M059J (cell line): Measurements from ENCODE around the gene PRKCB. TPM values are rescaled to one million over a fixed set of nuclear protein-coding genes. Genes with fewer than 3 reads are reported as not detected.

Experiments
- DNase-seq: peaks from one replicate; pipeline ENCODE4 v3.0.0-alpha.2; 2012; ENCODE audit warnings: low read depth
- total RNA-seq: library from RNA; depleted of rRNA; stranded (reverse); fragments of >200 nt; shearing (Covaris generic); gene quantifications from 2 replicates; pipeline ENCODE4 v1.2.3, GENCODE V29; 2014; rRNA removed

PRKCB gene
- not detected in 2 replicates for total RNA-seq

DNA sequence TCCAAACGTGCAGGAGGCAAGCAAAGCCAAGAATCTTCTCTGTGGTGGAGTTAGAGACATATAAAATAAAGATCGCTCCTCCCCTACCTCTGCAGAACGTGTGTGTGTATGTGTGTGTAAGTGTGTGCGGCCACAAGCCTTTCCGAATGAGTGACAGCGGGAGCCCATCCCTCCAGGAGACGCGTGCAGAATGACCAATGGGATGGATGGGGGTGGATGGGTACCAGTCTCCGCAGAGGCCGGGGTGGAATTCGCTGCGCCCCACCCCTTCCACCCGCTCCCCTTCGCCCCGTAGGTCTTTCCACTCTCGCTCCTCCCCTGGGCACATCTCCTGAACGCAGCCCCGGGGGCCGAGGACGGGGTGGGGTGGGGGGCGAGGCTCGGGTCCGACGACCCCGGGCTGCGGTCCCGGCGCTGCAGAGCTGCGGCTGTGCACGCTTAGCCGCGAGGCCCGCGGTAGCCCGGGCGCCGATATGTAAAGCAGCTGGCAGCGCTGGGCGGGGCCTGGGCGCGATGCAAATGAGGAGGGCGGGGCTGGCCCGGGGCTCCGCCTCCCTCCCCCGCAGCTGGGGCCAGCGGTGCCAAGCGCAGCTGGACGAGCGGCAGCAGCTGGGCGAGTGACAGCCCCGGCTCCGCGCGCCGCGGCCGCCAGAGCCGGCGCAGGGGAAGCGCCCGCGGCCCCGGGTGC is at the start of gene PRKCB:
PRKCB (plus strand) TSS at position 594 of the 688 bp plus-strand sequence.
- no peak for DNase-seq

- no peak for DNase-seq
Measured at GRCh38 chr16:23786964-23787561, 48.7 kb upstream of the PRKCB start.

GRCh38 chr16:23788685-23789084 is 47.1 kb upstream of the PRKCB start:
- no peak for DNase-seq

DNA sequence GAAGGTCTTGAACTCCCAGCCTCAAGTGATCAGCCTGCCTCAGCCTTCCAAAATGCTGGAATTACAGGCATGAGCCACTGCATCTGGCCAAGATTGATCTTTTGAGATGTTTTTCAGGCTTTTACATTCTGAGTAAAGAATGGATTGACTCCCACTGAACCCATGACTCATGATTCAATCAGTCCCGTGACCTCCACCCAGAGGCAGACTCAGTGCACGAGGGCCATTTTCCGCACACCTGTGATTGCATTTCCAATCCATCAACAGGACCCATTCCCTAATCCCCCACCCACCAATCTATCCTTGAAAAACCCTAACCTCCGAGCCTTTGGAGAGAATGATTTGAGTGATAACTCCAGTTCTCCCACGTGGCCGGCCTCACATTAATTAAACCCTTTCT is 40.4 kb upstream of the PRKCB start:
- DNase-seq: no peak

DNA sequence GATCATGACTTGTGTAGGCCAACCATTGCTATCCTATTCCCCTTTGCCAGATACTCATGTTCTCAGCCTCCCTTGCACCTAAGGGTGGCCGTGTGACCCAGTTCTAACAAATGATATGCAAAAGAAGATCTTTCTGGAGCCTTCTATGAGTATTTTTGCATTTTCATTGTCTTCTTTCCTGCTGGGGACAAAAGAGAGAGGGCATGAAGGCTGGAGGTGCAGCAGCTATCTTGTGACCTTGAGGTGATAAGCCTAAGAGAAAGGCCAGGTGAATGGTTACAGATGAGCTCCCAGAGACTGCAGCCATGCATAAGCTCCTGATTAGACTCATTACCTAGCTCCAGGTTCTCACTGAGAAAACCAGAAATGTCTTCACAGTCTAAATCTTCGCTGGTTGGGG is 38.8 kb upstream of the PRKCB start:
- no peak for DNase-seq

DNA sequence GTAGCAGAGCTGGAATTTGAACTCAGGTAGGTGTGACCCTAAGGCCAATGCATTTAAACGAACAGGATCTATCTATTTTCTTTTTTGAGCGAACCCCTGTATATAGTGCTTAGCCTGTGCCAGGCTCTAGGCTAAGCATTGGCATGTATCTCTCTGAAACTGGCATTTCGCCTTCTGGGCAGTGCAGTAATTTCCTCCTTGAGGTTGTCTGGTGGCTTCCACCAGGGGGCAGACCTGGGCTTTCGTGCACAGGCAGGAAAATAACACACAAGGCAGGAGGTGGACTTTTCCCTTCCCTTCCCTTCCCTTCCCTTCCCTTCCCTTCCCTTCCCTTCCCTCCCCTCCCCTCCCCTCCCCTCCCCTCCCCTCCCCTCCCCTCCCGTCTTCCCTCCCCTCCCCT is 34.4 kb upstream of the PRKCB start:
- DNase-seq: peak; percentile 62

DNA sequence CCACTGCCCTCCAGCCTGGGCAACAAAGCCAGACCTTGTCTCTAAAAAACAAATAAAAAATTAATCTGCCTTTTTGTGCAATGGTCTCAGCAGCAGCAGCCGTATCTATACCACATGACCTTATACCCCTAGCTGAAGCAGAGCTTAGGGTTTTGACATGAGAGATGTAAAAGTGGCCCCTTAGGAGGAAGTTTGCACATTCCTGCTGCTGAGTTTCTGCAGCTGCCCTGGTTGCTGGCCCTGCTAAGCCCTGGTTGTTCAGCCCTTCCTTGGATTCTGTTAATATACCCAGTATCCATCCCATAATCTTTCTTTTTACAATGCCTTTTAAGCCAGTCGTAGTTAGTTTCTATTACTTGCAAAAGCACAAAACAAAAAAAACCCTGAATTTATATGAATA is 33.0 kb upstream of the PRKCB start:
- DNase-seq: no peak

- DNase-seq: peak; percentile 35
Measured at GRCh38 chr16:23803591-23804123, 32.1 kb upstream of the PRKCB start.

DNA sequence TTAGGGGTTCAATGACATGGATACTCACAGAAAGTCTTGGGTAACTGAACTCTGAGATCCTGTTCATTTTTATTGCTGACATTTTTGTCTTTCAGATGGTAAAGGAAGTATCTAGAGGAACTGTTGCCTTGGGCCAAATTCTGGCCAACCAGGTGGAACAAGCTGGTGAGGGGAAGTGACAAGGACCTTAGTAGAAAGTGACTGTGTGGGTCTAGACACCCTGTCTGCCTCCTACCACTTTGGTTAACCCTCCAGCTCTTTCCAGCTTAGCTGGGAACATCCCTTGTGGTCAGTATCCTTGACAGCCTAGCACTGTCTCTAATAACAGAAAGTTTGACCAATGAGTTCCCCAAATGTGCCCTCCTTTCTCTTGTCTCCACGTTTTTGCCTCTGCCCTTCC is 28.8 kb upstream of the PRKCB start:
- DNase-seq: peak; percentile 4

DNA sequence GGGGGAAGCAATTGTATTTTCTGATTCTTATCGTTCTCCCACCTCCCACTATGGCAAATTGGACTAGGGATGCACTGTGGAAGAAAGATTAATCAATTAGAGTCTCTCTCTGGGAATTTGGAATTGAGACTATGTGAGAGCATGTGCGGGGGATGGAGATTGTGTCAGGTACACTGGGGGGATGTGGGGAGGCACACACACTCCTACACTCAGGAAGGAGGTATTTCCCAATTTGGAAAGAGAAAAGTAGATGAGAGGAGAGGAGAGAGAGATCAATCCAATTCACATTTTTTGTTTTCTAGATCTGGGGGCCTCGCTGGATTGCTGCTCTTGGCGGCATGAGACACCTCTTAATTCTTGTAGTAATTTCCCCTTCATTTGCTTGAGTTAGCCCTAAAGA is 14.3 kb upstream of the PRKCB start:
- DNase-seq: no peak

DNA sequence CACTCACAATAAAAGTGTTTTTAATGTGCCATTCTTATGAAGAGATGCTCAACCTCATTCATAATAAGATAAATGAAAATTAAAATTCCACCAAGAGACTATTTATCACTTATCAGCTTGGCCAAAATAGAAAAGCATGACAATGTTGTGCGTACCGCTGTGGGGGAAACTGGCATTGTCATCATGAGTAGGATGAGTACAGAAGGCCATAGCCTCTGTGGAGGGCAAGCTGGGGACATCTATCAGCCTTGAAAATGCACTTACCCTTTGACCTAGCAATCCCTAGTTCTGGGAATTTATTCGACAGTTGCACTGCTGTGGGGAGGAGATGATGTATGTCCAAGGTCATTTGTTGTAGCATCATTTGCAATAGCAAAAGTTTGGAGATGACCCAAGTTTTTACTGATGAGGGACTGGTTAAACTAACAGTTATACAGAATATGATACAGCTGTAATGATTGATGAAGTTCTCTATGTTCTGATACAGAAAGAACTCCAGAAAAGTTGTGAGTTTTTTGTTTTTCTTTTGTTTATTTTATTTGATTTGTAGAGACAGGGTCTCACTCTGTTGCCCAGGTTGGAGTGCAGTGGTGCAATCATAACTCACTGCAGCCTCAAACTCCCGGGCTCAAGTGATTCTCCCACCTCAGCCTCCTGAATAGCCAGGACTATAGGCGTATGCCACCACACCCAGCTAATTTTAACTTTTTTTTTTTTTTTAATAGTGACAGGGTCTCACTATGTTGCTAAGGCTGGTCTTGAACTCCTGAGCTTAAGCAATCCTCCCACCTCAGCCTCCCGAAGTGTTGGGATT is 13.7 kb upstream of the PRKCB start:
- DNase-seq: no peak

GRCh38 chr16:23823475-23824384 is 12.1 kb upstream of the PRKCB start:
- DNase-seq: no peak

DNA sequence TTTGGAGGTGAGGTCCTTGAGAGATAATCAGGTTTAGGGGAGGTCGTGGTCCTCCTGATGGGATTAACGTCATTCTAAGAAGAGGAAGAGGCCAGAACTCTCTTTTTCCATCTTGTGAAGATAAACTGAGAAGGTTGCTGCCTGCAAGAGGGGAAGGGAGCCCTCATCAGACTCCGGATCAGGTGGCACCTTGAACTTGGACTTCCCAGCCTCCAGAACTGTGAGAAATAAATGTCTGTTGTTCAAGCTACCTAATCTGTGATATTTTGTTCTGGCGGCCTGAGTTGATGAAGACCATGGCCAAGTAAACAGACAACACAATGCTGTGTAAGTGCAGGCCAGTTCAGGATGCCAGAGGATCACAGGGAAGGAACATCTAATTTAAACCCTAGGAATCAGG is 10.9 kb upstream of the PRKCB start:
- no peak for DNase-seq

GRCh38 chr16:23826528-23827045 is 9.2 kb upstream of the PRKCB start:
- no peak for DNase-seq

- no peak for DNase-seq
Measured at GRCh38 chr16:23827057-23827456, 8.7 kb upstream of the PRKCB start.

DNA sequence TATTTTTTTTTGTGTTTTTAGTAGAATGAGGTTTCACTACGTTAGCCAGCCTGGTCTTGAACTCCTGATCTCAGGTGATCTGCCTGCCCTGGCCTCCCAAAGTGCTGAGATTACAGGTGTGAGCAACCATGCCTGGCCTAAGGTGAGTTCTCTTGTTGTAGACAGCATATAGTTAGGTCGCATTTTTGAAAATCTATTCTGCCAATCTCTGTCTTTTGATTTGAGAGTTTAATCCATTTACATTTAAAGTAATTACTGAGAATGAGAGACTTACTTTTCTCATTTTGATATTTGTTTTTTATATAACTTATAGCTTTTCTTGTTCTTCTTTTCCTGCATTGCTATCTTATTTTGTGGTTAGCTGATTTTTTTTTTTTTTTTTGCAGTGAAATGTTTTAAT is 6.3 kb upstream of the PRKCB start:
- no peak for DNase-seq

DNA sequence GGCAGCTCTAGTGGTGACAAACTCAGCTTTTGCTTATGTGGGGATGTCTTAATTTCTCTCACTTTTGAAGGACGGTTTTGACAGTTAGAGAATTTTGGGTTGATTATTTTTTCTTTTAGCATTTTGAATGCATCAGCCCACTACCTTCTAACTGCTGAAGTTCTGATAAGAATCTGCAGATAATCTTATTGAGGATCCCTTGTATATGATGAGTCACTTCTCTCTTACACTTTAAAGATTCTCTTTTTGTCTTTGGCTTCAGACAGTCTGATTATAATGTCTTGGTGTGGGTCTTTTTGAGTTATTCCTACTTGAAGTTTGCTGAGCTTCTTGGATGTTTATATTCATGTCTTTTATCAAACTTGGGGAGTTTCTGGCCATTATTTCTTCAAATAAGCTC is 5.5 kb upstream of the PRKCB start:
- no peak for DNase-seq

GRCh38 chr16:23832882-23833281 is 2.9 kb upstream of the PRKCB start:
- no peak for DNase-seq

- no peak for DNase-seq
Measured at GRCh38 chr16:23833504-23833903, 2.3 kb upstream of the PRKCB start.

DNA sequence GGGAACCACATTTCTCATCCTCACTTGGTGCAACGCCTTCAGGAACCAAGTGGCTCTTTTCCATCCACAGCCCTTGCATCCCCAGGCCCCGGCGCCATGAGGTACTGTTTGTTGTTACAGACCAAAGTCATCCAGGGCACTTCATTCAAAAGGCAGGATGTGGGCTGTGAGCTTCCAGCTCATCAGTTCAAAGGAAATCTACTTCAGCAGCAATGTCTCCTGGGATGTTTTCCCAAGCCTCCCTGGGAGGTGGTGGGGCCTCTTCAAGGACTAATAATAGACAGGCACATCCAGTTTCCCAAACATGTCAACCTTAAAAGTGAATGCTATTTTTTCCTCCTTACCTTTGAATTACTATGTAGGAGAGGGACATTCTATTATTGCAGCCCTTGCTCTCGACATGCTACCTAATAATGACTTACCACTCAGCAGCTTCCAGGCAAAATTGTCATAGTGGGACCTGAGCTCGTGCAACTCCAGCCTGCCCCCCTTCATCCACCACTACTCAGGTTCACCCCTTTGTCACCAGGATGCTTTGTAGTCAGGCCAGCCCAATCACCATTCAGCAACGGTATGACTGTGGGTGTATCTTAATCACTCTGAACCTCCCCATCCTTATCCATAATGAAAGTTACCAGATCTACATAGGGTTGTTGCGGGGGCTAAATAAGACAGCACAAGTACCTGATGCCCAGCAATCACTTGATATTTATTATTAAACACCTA is 1.7 kb upstream of the PRKCB start:
- no peak for DNase-seq

DNA sequence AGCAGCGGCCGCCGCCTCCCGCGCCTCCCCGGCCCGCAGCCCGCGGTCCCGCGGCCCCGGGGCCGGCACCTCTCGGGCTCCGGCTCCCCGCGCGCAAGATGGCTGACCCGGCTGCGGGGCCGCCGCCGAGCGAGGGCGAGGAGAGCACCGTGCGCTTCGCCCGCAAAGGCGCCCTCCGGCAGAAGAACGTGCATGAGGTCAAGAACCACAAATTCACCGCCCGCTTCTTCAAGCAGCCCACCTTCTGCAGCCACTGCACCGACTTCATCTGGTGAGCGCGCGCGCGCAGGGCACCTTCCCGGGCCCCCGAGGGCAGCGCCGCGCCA is 258 bp downstream of the PRKCB start:
- DNase-seq: no peak
